ENCODE measurements around the gene TBL1Y.

- no peak for TF ChIP-seq POLR2A (IDR thresholded peaks at IDR 0.05; ENCODE audit: low read depth, low read length)
- no peak for TF ChIP-seq POLR2AphosphoS5 (IDR thresholded peaks at IDR 0.05; ENCODE audit: low read depth, low read length)
Measured at GRCh38 chrY:7092836-7093235, 182.3 kb downstream of the TBL1Y start.

All from GM12892 (cell line).